HG02938 (cell line): ENCODE measurements around the gene ANO2.

Experiments used
- ATAC-seq: cut with Tn5 transposase; IDR thresholded peaks from one replicate; pipeline ENCODE4 v1.9.1; 2021; ENCODE audit warnings: mild to moderate bottlenecking, moderate library complexity; ENCODE audit not compliant: unreplicated experiment

ANO2 gene

DNA sequence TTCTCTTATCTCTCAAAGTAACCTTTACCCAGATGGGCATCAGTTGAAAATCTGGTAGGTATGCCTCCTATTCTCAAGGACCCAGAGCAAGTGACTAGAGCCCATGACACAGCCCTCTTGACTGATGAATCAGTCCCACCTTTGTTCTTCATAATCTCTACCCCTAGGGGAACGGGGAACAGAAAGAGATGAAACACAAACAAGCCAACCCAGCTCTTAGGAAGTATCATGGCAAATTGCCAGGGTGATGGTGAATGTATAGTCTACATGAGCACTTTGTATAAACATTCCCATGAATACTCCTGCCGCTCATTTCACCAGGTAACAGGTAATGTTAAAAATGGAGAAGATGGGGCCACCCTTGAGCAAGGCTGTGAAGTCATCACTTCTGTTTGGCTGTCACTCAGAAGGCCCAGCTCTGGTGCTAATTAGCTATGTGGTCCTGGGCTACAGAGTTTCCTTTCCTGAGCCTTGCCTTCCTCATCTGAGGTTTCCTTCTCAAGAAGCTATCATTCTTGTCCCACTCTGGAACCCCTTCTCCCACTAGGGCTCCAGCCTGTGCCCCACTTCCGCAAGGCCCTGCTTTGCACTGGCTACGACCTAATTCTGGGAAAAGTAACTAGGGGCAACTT is 161.7 kb downstream of the ANO2 start:
- no peak for ATAC-seq

DNA sequence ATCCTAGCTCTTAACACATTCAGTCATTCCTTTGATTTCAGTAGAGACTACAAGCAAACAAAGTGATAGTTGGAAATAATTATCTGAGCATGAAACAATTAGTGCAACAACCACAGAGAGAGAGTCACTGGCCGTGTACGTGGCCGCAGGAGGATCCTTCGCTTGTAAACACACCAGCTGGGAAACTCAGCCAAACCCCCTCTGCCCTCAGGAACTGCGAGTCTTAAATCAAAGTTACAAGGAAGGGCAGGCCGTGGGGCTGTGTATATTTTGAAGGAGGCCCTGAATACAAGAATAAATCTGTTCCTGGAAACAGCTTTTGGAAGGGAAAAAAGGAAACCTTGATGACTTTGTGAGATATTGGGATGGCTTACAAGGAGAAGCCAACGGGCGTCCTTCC is 164.5 kb downstream of the ANO2 start:
- ATAC-seq, result no peak

DNA sequence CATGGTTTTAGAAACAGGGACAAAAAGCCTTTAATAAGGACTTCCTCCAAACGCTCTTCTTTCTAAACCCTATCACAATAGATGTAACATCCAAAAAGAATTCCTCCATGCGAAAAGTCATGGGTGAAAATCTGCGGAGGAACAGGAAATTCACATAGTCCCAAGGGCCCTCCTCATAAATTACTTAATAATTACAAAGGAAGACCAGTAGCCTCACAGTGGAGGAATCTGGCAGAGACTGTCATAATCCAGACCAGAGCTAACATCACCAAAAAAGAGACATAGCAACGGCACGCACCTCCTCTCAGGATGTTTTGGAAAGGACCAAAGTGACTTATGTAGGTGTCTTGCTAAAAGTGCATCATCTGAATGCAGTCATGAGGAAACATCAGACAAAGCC is 165.7 kb downstream of the ANO2 start:
- ATAC-seq, result no peak

DNA sequence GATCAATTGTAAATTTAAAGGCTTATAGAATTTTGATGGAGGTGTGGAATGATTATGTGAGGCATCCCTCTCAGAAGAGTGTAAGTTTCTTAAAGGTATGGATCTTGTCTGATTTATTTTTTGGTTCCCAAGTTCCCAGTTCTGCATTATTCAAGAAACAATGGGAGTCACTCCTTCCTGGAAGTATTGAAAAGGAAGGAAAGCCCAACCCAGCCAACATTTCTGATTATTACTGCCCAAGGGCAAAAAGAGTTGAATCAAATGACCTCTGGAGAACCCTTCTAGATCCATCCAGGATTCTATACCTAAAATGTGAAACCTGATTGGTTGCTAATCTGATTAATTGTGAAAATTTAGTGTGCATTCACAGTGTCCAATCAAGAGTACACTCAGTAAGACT is 166.2 kb downstream of the ANO2 start:
- ATAC-seq, result no peak

DNA sequence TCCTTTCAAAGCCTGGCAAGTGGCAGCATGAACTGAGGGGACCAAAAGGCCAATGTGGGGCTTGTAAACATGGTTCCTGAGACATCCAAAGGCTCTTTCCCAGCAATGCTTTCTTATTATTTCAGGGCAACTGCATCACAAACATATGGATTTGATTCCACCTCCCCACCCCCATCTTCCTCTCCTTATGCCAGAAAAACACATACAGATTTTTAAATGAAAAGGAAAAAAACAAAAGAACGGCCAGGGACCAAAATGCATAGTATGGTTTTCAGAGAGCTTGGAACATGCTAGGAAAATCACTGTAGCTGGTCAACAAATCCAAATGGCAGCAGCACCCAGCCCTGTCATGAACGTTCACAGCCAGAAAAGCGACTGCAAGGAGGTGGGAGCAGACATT is 167.6 kb downstream of the ANO2 start:
- ATAC-seq, result no peak

DNA sequence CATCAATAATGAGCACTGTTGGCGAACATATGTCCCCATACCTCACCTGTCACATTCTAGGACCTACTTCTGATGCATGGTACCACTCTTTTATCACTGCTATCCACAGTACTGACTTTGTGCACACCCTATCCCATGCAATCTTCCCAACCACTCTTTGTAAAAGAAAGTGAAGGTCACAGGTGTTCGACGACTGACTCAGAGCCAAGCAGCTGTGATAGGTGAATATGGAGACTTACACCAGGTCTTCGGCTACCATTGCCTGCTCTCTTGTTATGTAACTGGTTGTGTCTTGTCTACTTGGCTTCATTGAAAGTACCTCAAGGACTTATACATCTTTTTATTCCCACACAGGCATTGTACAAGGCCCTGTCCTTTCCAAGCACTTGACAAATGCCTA is 169.0 kb downstream of the ANO2 start:
- ATAC-seq, result no peak

DNA sequence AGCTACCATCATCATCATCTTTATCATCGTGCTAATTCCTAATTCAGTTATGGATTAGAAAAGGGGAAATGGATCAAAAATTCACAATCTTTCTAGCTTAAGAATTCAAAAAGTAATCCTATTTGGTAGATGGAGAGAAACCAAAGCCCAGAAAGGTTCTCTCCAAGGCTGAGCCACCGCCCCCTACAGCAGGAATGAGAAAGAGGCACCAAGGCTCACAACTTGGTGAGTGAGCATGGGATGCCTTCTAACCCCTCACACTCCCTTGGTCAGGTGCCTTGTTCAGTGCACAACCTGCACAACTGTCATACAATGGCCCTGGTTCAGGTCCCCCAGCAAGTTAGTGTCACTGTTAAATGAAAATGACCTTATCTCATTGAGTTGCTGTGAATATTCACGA is 171.5 kb downstream of the ANO2 start:
- ATAC-seq, result no peak

DNA sequence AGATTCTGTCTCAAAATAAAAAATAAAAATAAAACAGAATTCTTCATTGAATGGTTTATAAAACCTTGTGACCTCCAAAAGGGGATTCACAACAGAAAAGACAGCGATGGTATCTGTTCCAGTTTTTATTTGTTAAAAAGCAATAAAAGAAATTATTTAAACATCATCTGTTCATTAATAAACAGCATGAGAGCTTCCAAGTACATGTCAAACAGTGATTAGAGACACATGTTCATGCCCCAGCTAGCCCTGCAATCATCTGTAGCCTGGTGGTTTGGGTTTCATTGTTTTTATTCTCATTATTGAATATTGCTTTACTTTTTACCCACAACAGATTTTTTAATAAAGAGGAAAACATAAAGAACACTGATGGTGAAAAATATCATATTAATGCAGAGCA is 173.3 kb downstream of the ANO2 start:
- ATAC-seq, result no peak

DNA sequence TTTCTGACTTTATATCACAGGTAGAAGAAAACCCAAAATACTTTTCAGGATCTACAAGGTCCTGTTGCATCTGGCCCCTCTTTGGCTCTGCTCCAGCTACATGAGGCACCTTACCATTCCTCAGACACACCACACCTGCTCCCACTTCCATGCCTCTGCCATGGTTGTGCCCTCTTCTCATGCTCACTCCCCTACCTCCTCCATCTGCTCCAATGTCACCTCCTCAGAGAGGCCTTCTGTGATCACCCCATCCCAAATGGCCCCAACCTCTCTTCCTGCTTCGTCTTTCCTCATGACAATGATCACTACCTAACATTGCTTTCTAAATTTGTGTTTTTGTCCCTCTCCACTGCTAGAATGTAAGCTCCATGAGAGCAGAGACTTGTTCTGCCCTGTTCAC is 174.3 kb downstream of the ANO2 start:
- ATAC-seq, result no peak

DNA sequence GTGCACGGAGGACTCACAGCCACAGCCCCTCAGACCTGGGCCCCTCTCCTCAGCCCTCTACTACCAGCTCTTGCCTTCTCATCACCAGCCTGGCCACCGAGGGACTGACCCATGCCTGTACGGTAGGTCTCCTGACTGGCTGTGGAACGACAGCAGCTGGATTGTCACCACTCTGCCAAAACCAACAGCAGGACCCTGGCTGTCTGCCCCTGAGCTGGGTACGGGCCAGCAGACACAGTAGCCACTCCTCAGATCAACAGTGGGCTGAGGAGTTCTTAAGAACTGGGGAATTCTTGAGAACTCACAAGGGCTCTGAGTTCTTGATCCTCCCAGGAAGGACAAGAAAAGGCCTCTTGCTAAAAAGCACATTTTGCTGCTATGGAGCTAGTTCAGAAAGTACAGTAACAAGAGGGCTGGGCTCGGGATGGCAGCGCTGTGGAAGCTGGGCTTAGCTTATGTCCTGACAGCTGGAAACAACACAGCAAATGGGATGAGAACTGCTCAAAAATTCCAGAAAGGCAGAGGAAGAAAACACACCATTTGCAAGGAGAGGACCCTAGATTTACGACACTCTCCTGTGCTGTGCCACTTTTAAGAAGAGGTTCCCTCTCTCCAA is 176.4 kb downstream of the ANO2 start:
- ATAC-seq, result no peak

DNA sequence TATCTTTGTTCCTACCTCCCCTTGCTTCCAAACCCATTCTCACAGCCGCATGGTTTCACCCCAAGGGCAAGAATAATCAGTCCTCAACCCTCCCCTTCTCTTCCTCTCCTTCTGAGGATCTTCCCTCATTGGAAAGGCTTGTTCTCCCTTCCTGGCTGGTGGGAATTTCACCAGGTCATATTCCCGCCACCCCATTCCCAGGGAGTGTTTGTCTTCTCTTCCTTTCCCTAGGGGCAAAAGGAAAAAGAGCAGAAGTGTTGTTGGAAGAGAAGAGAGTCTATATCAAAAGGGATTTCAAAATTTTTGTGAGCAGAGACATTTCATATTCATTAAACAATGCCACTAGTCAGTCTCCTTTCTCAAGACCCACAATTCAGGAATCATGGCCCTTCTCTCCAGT is 176.9 kb downstream of the ANO2 start:
- ATAC-seq, result no peak

DNA sequence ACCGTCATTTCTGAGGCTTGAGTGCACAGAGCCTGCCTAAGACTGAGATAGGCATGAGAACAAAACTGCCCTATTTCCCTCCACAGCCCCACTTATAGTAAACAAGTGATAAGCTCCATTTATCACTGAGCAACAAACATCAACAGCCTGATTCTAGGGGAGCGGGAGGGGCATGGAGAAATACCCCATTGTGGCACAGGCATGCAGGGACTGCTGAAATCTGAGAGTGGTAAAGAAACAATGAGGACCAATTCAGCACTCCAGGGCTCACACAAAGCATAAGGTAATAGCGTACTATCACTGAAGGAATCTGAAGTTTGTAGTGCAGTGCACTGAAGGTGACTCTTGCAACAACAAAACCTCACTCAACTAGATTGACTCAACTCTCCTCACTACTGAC is 186.7 kb downstream of the ANO2 start:
- ATAC-seq, result no peak

DNA sequence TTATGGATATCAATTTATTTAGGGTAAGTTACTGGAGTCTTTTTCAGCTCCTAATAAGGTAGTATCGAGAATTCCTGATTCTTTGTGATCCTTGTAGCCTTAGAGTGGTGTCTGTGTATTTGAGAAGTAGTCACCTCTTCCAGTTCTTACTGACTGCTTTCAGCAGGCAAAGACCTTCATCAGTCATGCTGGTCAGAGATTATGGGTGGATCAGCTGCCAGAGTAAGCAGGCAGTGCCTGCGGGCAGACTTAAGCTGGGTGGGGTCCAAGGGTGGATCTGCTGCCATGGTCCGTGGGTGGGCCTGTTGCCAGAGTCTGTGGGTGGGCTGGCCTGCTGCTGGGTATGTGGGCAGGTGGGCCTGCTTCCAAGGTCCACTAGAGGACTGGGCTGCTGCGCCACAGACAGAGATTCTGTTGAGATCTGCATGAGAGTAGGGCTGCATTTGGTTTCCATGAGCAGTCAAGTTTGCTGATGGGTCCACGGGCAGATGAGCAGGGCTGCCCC is 188.7 kb downstream of the ANO2 start:
- no peak for ATAC-seq

DNA sequence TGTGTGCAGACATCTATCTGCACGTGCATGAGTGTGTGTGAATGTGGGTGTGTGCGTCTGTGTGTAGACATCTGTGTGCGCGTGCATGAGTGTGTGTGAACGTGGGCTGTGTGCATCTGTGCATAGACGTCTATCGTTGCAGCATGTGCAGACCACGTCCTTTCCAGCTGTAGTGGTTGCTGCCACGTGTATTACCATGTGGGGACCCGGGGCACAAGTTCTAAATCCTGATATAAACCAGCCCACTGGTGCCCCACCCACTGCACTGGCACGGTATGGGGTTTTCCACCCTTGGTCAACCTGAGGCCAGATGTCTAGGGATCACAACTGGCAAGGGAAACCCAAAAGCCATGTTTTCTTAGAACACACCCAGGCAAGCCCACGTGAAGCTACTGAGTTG is 197.0 kb downstream of the ANO2 start:
- ATAC-seq, result no peak

DNA sequence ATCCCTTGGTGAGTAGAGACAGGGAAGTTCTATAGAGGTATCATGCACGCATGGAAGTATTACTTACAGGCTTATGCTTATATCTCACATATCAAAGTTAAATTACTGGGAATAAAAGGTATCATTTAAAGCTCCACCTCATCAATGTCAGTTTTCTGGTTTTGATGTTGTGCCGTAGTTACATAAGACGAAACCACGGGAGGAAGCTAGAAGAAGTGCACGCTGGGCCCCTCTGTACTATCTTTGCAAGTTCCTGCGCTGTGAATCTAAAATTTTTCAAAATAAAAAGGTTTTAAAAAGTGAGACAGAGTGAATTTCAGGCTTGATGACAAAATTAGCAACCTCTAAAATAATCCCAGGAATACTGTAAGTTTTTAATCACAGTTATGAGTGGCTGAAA is 198.1 kb downstream of the ANO2 start:
- no peak for ATAC-seq

DNA sequence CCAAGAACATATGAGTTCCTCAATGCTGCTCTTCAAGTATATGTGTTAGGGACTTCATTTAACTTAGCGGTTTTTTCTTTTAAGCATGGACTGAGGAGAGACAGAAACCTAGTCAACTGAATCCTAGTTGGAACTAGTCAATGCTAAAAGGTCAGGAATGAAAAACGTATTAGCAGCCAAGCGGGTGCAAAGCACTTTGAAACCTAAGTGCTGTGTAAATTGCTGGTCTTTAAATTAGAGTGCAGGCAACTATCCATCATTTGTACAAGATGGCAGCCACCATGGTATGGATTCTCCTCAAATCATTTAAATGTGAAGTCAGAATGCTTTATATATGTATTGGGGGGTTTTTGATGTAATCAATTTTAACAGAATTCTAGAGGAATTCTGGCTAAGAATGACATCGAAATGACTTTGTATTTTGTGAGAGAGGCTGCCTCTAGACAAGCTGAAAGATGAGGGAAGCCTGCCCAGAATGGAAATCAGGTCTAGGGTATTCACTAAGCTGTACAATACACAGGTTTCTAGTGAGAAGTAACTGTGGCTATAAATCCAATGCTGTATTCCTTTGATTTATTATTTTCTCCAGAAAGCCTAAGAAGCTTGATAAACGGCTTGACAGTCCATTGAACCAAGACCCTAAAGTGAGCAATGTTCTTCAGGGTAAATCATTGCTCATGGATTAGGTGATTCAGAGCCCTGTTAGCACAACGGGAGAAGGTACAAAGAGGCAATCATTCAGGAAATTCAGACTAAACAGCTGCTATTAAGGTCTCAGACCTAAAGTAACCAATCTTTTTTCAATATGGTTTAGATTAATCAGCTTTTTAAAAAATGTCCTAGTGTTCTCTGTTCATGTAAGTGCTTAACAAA is 198.8 kb downstream of the ANO2 start:
- ATAC-seq, result no peak

DNA sequence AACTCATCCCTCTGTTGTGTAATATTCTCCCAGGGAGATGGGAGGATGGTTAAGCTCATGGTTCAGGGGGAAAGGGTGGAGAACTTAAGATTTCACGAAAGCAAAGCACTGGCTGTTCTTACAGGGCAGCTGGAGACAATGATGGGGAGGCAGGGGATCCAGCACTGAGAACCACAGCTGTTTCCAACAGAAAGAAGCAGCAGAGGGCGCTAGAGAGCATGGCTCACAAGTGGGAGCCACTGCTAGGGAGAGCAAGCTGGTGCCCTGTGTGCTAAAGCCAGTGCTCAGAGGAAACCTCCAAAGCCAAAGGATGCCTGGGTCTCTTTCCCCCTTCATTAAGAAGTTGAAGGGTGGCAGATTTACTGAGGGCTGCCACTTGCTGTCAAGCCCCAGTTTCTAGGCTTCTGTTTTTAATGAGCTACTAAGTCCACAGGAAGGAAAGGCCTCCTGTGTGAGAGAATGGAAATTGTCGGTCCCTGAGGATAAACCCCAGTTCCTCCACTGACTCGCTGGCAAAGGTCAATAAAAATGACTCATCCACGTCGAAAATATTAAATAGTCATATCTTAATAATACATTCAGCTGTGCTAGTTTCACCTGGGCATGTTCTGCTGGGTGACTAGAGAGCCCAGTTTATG is 199.7 kb downstream of the ANO2 start:
- ATAC-seq, result no peak

DNA sequence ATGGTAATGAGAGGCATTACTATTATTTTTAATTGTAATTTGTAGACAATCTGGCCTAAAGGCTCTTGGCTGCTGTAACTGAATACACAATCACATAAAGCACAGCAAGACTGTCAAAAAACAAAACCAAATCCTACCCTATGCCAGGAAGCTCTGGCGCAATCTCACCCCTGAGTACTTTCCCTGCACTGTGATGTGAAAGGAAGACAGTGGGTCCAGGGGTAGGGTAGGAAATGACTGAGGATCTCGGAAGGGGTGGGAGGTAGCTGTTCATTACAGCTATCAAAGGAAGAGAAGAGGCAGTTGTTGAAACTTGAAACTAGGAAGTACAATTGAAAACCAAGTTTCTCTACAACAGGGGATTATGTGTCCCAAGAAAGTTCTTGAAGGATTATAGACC is 202.8 kb downstream of the ANO2 start:
- ATAC-seq, result no peak

DNA sequence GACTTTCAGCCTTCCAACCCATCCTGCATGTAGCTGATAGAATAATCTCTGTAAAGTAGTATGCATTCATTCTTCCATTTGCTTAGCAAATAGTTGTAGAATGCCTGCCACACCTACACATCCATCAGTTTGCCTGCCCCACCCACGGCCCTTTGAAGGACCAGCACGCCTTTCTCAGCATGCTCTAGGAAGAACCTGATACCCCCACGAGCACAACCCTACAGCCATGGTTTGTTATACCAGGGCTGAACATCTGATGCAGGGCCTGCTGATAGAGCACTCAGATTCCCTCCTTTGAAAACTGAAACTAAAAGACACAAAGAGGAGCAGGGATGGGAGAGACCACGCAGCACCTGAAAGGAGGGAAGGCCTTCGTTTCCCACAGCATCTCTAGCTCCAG is 205.1 kb downstream of the ANO2 start:
- ATAC-seq, result no peak

DNA sequence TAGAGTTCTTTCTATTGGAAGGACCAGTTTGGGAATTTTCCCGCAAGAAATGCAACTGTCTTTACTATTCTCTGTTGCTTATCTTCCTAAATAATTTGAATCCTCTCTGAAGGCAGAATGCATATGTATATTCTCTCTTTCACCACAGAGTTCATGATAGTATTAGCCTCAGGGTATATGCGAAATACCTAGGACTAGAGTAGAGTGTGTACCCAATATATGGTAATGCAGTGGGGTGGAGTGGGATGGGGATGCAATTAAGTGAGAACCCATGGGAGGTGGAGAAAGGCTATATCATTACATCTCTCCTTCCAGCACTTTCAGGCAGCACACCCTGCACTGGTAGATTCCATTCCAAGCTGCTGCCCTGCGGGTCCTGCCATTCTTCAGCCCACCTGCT is 207.3 kb downstream of the ANO2 start:
- no peak for ATAC-seq

DNA sequence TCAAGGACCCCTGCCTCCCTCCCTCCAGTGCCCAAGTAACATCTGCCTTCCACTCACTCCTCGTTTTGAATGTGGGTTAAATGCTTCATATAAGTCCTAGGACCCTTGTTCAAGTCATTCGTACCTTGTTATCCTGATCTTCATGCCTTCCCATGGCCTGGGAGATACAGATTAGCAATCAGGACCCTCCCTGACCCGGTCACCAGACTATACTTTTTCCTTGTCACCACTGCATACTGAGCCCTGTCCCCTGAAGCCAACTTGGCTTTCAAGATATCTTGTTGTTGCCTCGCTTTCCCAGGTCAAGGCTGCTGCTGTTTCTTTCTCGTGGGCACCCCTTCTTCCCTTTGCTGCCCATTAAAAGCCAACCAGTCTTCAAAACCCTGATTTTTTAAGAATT is 208.5 kb downstream of the ANO2 start:
- ATAC-seq, result no peak

DNA sequence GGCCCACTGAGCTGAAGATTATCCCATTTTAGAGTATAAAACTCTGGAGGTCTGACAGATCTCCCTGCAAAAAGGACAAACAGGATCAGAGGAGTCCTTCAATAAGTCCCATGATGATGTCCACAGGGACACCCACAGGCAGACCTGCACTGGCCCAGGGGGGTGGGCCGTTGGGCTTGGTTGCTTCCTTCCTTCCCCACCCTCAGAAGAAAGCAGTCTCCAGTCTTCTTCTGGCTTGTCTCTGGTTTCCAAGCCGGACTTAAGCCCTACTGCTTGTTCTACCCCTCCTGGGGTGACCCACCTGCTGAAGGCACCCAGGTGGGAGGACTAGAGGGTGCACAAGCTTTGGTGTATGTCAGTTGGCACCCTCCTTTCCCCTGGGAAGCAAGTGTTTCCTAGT is 209.0 kb downstream of the ANO2 start:
- no peak for ATAC-seq
